COLO829 (cell line): ENCODE measurements around the gene DYNC2H1.
A peak's percentile ranks its signal among the peaks of the same experiment; 100 is the strongest.

Source experiments
- DNase-seq: peaks from one replicate; pipeline ENCODE4 v3.0.0; 2012; ENCODE audit warnings: low spot score

DYNC2H1 gene

GRCh38 chr11:103147627-103148026, 38.4 kb downstream of the DYNC2H1 start:
- DNase-seq = no peak

GRCh38 chr11:103157542-103157941, 48.3 kb downstream of the DYNC2H1 start:
- no peak for DNase-seq

DNA sequence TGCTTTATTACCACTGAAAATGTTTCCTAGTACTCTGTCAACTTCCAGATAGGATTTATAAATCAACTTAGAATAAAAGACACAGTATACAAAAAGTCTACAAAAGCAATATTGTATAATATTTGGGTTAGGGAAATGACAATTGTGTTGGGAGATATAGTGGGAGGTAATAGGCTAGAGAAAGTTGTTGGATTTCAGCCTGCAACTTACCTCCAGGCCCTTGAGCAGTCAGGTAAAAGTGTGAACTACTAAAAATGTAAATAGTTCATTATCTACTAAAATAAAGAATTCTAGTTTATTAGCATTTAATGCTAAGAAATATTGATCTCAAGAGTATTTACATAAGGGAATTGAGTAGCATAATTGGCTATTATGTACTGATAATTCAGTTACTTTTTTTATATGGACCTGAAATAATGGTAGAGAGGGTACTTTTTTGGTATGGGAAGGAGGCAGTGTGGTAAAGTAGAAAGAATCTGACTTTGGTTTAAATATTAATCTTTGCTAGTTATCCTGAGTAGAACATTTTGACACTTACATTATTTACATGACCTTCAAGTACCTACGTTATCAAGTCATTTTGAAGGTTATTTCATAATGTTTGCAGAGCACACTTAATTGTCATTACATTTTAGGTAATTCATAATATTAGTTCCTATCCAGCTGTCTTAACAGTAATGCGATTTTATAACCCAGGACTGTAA, 55.0 kb downstream of the DYNC2H1 start:
- no peak for DNase-seq

- no peak for DNase-seq
Measured at GRCh38 chr11:103167166-103167565, 57.9 kb downstream of the DYNC2H1 start.

DNA sequence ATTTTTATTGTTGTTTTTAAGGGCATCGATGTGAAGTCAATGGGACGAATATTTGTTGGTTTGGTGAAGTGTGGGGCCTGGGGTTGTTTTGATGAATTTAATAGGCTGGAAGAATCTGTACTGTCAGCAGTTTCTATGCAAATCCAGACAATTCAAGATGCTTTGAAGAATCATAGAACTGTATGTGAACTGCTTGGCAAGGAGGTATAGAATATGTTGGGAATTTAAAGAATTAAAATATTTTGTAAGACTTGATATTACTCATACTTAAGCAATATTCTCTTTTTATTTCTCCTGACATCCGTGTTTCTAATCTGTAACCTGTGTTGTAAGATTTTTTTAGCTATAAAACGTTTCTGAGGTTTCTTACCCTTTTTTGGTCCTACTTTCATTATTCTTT, 61.6 kb downstream of the DYNC2H1 start:
- no peak for DNase-seq

DNA sequence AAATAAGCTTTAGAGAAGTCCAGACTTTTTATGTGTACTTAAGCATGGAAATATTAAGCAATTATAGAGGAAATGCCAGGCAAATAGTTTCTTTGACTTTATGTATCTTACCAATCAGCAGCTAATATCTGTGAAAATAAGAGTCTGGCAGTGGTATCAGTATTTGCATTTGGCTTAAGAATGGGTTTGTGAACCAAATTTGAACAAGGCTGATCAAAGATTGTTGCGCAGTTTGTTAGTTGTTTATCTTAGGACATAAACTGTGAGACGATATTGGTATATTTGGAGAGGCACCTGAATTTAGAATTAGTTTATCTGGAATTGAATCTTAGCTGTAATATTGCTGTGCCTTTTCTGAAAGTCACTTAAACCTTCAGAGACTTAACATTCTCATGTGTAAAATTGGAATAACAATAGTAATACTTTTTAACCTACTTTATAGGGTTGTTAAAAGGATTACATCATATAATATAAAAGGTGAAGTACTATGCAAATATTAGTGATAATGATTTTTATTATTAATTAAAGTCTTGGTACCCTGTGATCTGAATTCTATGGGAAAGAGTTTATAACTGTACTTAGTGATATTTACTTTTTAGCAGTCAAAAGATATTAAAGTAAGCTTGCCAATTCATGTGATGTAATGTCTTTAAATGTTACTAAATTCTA, 66.4 kb downstream of the DYNC2H1 start:
- DNase-seq = no peak

GRCh38 chr11:103183981-103184611, 74.9 kb downstream of the DYNC2H1 start:
- DNase-seq = no peak

DNA sequence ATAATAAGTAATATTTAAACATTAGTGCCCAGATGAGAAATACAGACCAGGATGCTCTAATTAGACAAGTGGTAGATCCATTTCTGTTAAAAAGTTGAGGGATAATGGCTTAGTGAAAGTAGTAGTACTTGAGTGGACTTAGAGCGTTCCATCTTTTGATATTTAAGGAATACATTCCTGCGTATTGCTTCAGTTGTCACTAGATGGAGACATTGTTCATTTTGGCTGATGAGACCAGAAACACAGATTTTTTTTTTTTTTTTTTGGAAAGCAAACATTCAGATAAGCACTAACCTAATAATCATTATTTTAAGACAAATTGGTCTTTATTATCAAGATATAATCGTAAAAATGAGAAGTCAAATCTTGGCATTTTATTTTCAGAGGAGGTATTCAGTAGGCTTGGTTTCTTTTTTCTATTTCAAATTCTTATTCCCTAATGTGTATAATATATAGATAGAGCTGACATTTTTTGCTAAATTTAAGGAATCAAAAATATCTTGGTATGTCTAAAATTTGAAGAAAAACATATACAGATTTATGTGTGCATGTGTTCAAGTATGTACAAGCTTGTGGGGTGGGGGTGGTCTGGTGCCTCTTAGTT, 92.9 kb downstream of the DYNC2H1 start:
- peak; percentile 50 for DNase-seq

GRCh38 chr11:103210543-103210942, 101.3 kb downstream of the DYNC2H1 start:
- no peak for DNase-seq

GRCh38 chr11:103215812-103216211, 106.6 kb downstream of the DYNC2H1 start:
- no peak for DNase-seq

GRCh38 chr11:103220133-103220532, 110.9 kb downstream of the DYNC2H1 start:
- no peak for DNase-seq

GRCh38 chr11:103222806-103223205, 113.6 kb downstream of the DYNC2H1 start:
- DNase-seq = no peak

- DNase-seq = no peak
Measured at GRCh38 chr11:103228807-103229206, 119.6 kb downstream of the DYNC2H1 start.

DNA sequence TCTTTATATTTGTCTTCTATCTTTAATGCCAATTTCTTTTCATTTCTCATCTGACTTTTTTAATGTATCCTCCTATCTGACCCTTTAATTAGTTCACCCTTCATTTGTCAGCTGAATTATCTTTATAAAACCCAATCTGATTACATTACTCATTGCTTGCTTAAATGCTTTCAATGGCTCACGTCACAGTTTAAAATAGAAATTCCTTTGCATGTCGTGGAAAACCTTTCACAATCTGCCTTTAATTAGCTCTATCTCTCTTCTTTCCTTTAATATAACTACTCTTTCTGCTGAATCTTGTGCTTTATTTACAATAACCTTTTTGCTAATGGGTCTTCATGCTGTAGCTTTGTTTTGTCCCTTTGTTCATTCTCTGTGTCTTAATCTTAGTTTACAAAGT, 125.7 kb downstream of the DYNC2H1 start:
- no peak for DNase-seq

- DNase-seq = no peak
Measured at GRCh38 chr11:103241574-103241973, 132.3 kb downstream of the DYNC2H1 start.

GRCh38 chr11:103254123-103254522, 144.9 kb downstream of the DYNC2H1 start:
- DNase-seq = no peak

DNA sequence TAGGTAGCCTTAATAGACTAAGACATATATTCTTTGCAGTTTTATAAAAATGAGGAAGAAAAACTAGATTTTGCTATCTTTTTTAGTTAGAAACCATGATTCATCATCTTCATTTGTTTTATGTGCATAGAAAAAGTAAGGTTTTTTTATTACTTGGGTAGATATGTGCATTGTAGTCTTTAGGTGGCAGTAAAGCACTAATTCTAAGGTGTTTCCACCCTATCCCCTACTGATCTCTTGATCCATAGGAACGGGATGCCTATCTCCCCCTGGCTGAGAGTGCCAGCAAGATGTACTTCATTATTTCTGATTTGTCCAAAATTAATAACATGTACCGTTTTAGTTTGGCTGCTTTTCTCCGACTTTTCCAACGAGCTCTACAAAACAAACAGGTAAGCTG, 148.1 kb downstream of the DYNC2H1 start:
- DNase-seq = peak; percentile 7

DNA sequence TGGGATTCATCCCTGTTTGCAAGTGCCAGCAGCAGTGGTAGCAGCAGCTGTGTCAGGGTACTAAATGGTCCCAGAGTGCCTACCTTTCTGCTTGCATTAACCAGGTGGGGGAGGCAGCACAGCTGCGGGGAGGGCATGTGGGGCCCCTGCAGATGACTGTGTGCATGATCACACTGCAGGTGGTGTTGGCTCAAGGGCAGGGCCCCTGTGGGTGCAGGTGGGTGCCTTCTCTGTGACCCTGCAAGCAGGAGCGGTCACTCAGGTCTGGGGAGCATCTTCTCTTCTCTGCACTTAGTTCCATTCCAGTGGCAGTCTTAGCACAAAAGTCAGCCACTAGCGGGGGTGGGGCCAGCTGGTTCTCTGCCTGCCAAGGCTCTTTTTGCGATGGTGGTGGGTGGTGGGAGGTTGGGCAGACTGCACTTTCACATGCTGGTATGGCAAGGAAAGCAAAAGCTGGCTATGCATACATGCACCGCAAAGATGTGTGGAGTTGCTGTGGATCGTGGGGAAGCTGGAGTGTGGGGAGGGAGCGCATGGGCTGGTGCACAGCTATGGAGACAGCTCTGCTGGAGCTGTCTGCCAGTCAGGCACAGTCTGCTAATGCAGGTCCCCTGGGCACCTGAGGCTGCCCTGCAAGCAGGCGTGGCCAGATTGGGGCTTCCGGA, 157.1 kb downstream of the DYNC2H1 start:
- DNase-seq = no peak

DNA sequence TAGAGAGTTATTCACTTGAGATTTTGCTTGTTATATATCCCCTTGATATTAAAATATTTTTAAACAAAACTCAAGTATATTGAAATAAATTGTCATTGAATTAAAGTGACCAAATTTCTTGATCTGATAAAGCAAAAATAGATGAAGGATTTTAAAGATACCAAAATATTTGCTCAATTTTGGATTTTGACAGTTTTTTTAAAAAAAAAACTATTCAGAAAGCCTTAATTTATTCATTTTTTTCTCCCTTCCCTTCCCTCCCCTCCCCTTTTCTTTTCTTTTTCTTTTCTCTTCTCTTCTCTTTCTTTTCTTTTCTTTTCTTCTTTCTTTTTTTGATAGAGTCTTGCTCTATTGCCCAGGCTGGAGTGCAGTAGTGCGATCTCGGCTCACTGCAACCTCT, 163.7 kb downstream of the DYNC2H1 start:
- DNase-seq = no peak

- DNase-seq = no peak
Measured at GRCh38 chr11:103274025-103274424, 164.8 kb downstream of the DYNC2H1 start.

DNA sequence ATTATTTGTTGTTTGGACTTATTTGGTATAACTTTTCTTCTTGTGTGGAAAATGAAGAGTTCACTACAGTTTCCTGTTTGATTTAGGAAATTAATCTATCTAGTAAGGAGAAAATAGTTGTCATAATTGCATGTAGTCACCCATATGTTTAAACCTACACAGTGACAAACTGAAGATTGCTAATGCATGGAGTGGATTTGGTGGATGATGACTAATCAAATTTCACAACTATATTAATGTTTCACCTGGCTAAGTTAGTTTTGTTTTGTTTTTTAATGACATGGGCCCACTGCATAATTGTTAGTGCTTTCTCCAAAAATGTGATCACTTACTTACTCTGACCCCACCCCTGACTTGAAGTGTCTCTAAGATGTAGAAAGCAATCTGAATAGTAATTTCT, 170.6 kb downstream of the DYNC2H1 start:
- no peak for DNase-seq

- DNase-seq = no peak
Measured at GRCh38 chr11:103281301-103281700, 172.1 kb downstream of the DYNC2H1 start.
